GM21786 (cell line): Measurements from ENCODE around the gene TBC1D17.
A peak's percentile ranks its signal among the peaks of the same experiment; 100 is the strongest.

Source experiments
- ATAC-seq: cut with Tn5 transposase; IDR thresholded peaks from one replicate; pipeline ENCODE4 v1.9.1; 2021; ENCODE audit not compliant: unreplicated experiment

Gene TBC1D17

GRCh38 chr19:49877020-49877878, at the start of gene TBC1D17, which contains the start of gene AKT1S1:
Gene TBC1D17, plus strand, starts transcription at chr19:49877702. Its CDS starts 22 bp downstream, at chr19:49877724.
Gene AKT1S1, minus strand, starts transcription at chr19:49877355. Its CDS starts 4,060 bp downstream, at chr19:49873295.
- peak; percentile 62 for ATAC-seq

DNA sequence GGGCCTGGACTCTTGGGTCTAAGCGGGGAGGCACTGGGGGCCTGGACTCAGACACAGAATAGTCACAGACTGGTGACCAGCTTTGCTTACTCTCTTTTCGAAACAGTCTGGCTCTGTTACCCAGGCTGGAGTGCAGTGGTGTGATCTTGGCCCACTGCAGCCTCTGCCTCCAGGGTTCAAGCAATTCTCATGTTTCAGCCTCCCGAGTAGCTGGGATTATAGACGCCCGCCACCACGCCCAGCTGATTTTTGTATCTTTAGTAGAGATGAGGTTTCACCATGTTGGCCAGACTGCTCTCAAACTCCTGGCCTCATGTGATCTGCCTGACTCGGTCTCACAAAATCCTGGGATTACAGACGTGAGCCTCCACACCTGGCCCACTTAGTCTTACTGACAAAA, 48.3 kb upstream of the TBC1D17 start:
- no peak for ATAC-seq

GRCh38 chr19:49829721-49830120, 47.8 kb upstream of the TBC1D17 start:
- ATAC-seq, result no peak

DNA sequence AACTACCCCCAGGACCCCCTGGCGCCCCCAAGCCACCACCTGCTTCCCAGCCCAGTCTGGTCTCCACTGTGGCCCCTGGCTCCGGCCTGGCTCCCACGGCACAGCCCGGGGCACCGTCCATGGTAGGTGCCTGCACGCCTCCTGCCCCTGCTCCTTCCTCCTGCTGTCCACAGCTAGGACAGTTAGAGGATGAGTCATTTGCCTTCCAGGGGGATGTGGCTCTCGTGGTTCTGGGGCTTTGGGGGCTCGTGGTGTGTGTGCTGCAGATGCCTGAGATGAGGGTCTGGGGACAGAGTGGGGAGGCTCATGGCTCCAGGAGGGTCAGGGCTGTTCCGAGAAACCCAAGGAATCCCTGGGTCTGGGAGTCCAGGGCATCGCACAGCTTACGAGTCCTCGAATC, 46.7 kb upstream of the TBC1D17 start:
- ATAC-seq, result no peak

DNA sequence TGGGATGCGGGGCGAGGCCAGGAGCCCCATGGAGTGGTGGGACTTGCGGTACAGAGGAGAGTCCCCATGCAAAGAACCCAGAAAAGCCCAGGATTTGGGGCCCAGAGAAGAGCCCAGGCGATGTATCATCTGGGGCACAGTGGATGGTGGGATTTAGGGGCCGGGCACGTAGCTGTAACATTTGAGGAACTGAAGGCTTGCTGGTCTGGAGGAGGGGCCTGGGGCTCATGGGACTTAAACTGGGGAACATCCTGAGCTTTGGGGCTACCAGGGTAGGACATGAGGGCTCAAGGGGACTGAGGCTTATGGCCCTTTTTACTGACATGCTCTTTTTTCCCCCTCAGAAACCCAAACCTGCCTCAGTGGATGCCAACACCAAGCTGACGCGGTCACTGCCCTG, 45.9 kb upstream of the TBC1D17 start:
- no peak for ATAC-seq

- ATAC-seq, result no peak
These were observed 44.9 kb upstream of the TBC1D17 start for GRCh38 chr19:49832556-49832955.

DNA sequence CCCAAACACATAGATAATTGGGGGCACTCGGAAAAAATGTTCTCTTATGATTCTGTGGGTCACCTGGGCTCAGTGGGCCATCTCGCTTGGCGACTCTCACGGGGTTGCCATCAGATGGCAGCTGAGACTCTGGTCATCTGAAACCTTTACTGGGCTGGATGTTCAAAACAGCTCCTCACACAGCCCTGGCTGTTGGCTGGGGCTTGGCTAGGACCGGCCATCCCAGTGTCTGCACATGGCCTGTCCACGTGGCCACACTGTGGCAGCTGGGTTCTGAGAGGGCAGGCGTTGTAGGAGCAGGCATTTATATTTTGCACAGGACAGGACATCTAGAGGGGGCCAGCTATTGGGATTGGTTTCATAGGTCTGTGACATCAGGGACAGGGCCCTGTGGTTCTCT, 43.9 kb upstream of the TBC1D17 start:
- no peak for ATAC-seq

DNA sequence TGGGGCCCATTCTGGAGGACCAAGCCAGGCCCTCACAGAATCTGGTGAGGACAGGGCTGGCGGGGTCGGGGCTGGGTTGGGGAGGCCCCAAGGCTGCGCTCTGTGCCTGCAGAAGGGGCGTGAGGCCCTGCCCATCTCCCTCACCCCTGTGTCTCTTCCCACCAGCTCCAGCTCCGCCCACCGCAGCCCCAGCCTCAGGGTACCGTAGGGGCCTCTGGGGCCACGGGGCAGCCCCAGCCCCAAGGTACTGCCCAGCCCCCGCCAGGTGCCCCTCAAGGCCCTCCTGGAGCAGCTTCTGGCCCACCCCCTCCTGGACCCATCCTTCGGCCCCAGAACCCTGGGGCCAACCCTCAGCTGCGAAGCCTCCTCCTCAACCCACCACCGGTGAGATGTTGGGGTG, 41.9 kb upstream of the TBC1D17 start:
- ATAC-seq, result no peak

DNA sequence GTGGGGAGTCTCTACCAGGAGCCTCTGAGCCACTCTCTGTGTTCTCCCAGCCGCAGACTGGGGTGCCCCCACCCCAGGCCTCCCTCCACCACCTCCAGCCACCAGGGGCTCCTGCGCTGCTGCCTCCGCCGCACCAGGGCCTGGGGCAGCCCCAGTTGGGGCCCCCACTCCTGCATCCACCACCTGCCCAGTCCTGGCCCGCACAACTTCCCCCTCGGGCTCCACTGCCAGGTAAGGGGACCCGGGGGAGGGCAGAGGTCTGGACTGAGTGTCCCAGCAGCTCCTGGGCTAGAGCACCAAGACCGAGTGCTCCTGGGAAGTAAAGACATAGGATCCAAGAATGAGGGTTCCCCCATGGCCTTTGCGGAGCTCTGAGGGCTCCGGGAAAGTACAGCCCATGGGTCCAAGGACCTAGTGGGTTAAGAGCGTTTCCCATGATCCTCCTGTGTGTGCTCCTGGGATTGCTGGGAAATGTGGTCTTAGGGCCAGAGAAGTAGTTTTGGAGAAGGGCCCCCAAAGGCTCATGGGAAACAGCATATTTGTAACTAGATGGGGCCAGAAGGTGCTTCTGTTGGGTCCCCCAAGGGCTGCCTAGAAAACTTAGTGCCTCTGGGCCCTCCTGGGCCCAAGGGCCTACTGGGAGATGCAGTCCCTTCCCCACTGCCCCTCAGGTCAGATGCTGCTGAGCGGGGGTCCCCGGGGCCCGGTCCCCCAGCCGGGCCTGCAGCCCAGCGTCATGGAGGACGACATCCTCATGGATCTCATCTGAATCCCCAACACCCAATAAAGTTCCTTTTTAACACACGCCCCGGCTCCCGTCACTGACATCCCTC, 41.1 kb upstream of the TBC1D17 start:
- ATAC-seq, result no peak

DNA sequence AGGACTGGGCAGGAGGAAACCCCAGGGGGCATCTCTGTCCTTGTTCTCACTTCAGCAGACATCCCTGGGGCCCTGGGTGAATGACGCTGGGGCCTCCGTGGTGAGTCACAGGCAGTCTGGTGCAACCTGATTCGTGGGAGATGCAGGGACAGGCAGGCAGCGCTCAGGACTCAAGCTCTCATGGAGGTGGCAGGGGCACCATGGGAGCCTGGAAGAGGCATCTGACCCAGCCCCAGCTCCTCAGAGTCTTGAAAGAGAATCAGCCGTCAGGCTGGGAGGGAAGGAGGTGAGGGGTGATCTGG, 40.5 kb upstream of the TBC1D17 start:
- no peak for ATAC-seq

DNA sequence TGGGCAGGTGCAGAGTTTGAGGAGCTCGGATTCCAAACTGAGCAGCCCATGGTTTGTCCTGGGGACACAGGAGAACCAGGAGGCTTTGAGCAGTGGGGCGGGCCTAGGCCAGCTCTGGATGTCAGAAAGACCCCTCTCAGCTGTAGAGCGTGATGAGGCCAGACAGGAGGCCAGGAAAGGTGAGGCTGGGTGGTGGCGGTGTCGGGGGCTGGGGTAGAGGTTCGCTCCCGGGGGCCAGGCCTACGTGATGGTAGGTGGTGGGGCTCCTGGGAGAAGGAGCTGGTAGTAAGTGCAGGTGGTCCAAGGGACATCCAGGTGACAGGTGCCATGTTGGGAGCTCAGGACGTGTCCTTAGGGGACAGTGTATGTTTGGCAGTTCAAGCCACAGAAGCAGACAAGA, 40.1 kb upstream of the TBC1D17 start:
- no peak for ATAC-seq

DNA sequence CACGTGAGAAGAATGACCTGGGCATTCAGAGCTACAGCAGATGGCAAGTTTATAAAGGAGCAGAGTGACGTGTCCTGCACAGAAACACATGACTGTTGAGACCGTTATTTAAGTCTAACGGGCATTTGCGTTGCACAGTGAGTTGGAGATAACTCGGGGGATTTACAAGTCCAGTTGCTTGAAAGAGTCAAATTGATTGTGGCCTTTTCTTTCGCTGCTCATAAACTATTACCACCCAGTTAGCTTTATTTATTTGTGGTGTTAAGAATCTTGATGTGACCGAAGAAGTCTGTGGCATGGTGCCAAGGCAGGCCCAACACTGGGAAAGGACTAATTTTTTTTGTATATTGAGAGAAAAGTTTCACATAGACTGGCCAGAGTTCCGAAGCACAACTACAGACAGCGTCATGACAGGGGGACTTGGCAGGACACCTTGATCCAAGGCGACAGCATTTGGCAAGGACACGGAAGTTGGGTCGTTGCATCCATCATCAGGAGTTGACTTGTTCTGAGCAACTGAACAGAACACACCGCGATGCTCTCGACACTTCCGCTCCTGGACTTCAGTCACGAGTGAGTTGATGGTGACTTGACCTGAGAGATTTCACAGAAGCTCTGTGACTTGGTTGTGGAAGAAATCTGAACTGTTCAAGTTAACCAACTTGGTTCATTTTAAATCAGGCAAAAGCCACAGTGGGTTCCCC, 38.5 kb upstream of the TBC1D17 start:
- no peak for ATAC-seq

- no peak for ATAC-seq
These were observed 37.8 kb upstream of the TBC1D17 start for GRCh38 chr19:49839713-49840112.

DNA sequence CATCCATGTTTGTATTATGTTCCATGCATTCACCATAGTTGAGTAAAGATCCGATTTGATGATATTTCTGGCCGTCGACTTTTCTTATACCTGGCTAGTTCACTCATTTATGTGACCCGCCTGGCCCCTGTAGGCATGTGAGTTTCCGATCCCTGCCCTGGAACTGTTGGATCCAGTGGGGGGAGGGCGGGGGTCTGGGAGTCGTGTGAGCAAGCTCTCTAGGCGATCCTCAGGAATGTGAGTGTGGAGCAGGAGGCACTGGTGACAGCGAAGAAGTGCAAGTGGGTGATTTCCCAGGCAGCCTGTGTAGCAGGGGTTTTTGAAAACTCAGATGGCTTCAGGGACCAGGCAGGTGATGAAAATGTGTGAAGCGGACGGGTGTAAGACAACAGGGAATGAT, 37.2 kb upstream of the TBC1D17 start:
- ATAC-seq, result no peak

DNA sequence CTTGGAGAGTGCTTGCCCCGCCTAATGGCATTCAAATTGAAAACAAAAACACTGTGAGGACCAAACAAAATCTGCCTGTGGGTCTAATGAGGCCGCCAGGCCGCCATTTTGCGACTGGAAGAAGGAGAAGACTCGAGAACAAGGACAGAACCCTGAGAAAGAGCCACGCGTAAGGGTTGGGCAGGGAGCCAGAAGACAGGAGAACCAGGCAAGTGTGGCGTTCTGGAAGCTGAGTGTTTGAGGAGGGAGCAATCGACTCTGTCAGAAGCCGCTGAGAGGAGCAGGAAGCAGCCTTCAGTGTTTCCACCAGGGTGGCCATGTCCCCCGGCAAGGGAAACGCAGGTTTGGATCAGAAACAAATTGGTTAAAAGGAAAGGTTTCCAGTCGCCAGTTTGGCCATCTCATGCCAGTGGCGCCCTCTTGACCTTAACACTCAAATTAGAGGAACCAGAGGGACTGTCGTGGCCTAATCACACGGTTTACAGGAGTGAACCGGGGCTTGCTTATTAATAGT, 36.7 kb upstream of the TBC1D17 start:
- ATAC-seq, result no peak

DNA sequence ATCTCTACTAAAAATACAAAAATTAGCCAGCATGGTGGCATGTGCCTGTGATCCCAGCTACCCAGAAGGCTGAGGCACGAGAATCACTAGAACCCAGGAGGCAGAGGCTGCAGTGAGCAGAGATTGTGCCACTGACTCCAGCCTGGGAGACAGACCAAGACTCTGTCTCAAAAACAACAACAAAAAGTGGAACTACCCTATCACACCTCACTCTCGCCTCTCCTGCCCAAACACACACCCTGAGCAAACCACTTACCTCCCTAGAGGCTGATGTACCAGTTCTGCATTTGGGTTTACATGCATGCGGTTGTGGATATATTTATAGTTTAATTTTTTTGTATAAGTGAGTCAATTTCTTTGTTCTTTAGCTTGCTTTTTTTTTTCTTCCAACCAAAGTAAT, 34.2 kb upstream of the TBC1D17 start:
- ATAC-seq, result no peak

DNA sequence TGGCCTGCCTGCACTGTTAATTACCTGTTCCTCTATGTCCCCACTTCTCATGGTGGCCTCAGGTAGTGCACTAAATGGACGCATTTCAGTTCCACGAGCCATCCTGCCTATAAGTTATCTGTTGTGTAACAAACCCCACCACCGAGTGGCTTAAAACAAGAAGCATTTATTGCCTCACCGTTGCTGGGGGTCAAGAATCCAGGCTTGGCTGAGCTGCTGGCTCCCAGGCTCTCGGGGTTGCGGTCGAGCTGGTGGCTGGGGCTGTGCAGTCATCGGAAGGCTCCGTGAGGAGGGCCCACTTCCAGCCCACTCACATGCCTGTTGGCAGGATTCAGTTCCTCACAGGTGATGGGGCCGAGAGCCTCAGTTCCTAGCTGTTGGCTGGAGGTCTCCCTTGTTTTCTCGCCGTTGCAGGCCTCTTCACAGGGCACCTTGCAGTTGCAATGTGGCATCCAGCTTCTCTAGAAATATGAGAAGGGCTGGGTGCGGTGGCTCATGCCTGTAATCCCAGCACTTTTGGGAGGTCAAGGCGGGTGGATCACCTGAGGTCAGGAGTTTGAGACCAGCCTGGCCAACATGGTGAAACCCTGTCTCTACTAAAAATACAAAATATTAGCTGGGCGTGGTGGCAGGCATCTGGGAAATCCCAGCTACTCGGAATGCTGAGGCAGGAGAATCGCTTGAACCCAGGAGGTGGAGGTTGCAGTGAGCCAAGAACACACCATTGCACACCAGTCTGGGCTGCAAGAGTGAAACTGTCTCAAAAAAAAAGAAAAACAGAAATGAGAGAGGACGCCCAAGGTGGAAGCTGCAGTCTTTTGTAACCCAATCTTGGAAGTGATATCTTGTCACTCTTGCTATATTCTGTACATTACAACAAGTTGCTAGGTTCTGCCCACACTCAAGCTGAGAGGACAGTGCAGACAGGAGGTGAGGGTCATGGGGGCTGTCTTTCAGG, 33.1 kb upstream of the TBC1D17 start:
- ATAC-seq, result no peak

DNA sequence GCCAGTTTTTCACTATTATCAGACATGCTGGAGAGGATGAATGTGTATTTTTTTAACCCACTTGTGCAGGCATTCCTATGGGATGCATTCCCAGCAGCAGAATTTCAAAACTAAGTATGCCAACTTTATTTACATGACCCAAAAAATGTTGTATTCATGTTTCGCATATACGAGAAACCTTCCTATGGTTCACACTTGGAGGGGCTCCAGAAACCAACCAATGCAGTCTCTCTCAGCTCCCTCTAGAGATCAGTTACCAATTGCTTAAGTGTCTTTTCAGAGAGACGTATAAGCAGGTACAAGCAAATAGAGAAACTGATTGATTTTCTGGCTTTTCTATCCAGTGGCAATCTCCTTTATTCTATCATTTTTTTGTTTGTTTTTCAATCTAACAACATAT, 32.1 kb upstream of the TBC1D17 start:
- no peak for ATAC-seq

DNA sequence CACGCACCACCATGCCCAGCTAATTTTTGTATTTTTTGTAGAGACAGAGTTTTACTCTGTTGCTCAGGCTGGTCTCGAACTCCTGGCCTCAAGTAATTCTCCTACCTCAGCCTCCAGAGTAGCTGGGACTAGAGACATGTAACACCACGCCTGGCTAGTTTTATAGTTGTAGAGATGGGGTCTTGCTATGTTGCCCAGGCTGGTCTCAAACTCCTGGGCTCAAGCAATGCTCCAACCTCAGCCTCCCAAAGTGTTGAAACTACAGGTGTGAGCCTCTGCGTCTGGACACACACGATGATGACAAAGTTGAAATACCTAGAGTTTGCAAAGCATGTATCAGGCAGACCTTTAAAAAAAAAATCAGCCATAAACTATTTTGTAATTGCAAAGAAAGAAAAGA, 31.1 kb upstream of the TBC1D17 start:
- no peak for ATAC-seq
